Measurements from ENCODE around the gene WLS. TPM values are rescaled to one million over a fixed set of nuclear protein-coding genes. Genes with fewer than 3 reads are reported as not detected.

The WLS gene
- polyA plus RNA-seq, 1 donor from 2014 or later = 8.8 TPM

GRCh38 chr1:68093737-68094136 is 138.6 kb downstream of the WLS start:
- no peaks in the 10 kb centered on the region for H3F3A ChIP-seq (ENCODE audit: insufficient read depth, low read length, poor library complexity, severe bottlenecking)
- H3K4me3 ChIP-seq (ENCODE audit: low read length) = no peak overlapping the region
- no peak overlapping the region for H3K27ac ChIP-seq (ENCODE audit: low read length)
- H3K9me3 ChIP-seq (ENCODE audit: low read length) = no peaks in the 10 kb centered on the region
- H3K79me2 ChIP-seq (replicated peaks; ENCODE audit: insufficient read depth, low read length) = no peaks in the 10 kb centered on the region
- no peaks in the 10 kb centered on the region for H3K27me3 ChIP-seq (ENCODE audit: insufficient read depth, low read depth, low read length)
- H3K4me2 ChIP-seq (ENCODE audit: low read length) = no peak overlapping the region
- no peaks in the 10 kb centered on the region for H4K20me1 ChIP-seq (ENCODE audit: insufficient read depth)
- H3K36me3 ChIP-seq (ENCODE audit: insufficient read depth, low read length) = no peaks in the 10 kb centered on the region
- no peak overlapping the region for H3K9ac ChIP-seq (ENCODE audit: low read length)
- no peaks in the 10 kb centered on the region for H3K9me2 ChIP-seq (ENCODE audit: insufficient read depth, low read length)
- no peak overlapping the region for H2AFZ ChIP-seq (ENCODE audit: low read depth, low read length)
- TF ChIP-seq RAD21 (conservative IDR thresholded peaks at IDR 0.05) (no peak), EP300 (conservative IDR thresholded peaks at IDR 0.05; ENCODE audit: poor library complexity, severe bottlenecking) (no peak), REST (IDR thresholded peaks at IDR 0.05; ENCODE audit: borderline replicate concordance) (no peak), TAF1 (IDR thresholded peaks at IDR 0.05; ENCODE audit: low read depth) (no peak), MXI1 (conservative IDR thresholded peaks at IDR 0.05; ENCODE audit: poor library complexity, severe bottlenecking) (no peak), EZH2 (IDR thresholded peaks at IDR 0.05; ENCODE audit: borderline replicate concordance, insufficient read depth, low read length, poor library complexity, severe bottlenecking) (no peak), POLR2AphosphoS5 (IDR thresholded peaks at IDR 0.05) (no peak), SMC3 (conservative IDR thresholded peaks at IDR 0.05; ENCODE audit: poor library complexity) (no peak)

- Histone ChIP-seq H2AFZ (ENCODE audit: low read depth, low read length) (no peak overlapping the region), H3K9ac (ENCODE audit: low read length) (no peak overlapping the region), H3K4me3 (ENCODE audit: low read length) (no peak overlapping the region), H3F3A (ENCODE audit: insufficient read depth, low read length, poor library complexity, severe bottlenecking) (no peaks in the 10 kb centered on the region), H3K36me3 (ENCODE audit: insufficient read depth, low read length) (no peaks in the 10 kb centered on the region), H3K9me3 (ENCODE audit: low read length) (no peaks in the 10 kb centered on the region), H3K9me2 (ENCODE audit: insufficient read depth, low read length) (no peaks in the 10 kb centered on the region), H4K20me1 (ENCODE audit: insufficient read depth) (no peaks in the 10 kb centered on the region), H3K4me2 (ENCODE audit: low read length) (no peak overlapping the region), H3K27ac (ENCODE audit: low read length) (no peak overlapping the region), H3K27me3 (ENCODE audit: insufficient read depth, low read depth, low read length) (no peaks in the 10 kb centered on the region), H3K79me2 (replicated peaks; ENCODE audit: insufficient read depth, low read length) (no peaks in the 10 kb centered on the region)
- TF ChIP-seq SMC3 (conservative IDR thresholded peaks at IDR 0.05; ENCODE audit: poor library complexity) (no peak), EZH2 (IDR thresholded peaks at IDR 0.05; ENCODE audit: borderline replicate concordance, insufficient read depth, low read length, poor library complexity, severe bottlenecking) (no peak), CTCF (IDR thresholded peaks at IDR 0.05; ENCODE audit: poor library complexity, severe bottlenecking) (no peak), MXI1 (conservative IDR thresholded peaks at IDR 0.05; ENCODE audit: poor library complexity, severe bottlenecking) (no peak), POLR2AphosphoS5 (IDR thresholded peaks at IDR 0.05) (no peak), TAF1 (IDR thresholded peaks at IDR 0.05; ENCODE audit: low read depth) (no peak), REST (IDR thresholded peaks at IDR 0.05; ENCODE audit: borderline replicate concordance) (no peak), EP300 (conservative IDR thresholded peaks at IDR 0.05; ENCODE audit: poor library complexity, severe bottlenecking) (no peak), RAD21 (conservative IDR thresholded peaks at IDR 0.05) (no peak)
These were observed 145.1 kb downstream of the WLS start for GRCh38 chr1:68087184-68087583.

Measured in neural cell (in vitro differentiated cells).